Coronary artery (tissue), 2 donors: Measurements from ENCODE around the gene TEX30.

Experiments used
- DNase-seq: peaks from one replicate; pipeline ENCODE4 v3.0.0-alpha.2; 2017; ENCODE audit warnings: low spot score
- H3K27ac ChIP-seq, 2 donors: fragments of 200-600 bp; sonication (generic); one replicate each; pipeline ENCODE4 v1.5.1; 2016 to 2019
- H3K4me3 ChIP-seq: fragments of 200-600 bp; sonication (generic); 2 replicates; pipeline ENCODE4 v1.5.1; 2016; ENCODE audit warnings: mild to moderate bottlenecking, moderate library complexity
- CTCF ChIP-seq: fragments of 200-600 bp; sonication (generic); IDR thresholded peaks from one replicate; pipeline ENCODE4 v1.5.1; 2019; ENCODE audit warnings: antibody characterized with exemption

Gene TEX30

GRCh38 chr13:102718746-102719145, 54.8 kb downstream of the TEX30 start:
- no peak for TF ChIP-seq CTCF
- no peak for DNase-seq
- Histone ChIP-seq H3K27ac (no peak overlapping the region), H3K4me3 (no peak overlapping the region)
